Prostate gland (tissue), 2 donors: ENCODE measurements around the gene GRK1. TPM values are rescaled to one million over a fixed set of nuclear protein-coding genes. Genes with fewer than 3 reads are reported as not detected.

Source experiments
- DNase-seq: peaks from one replicate; pipeline ENCODE4 v3.0.0-alpha.2; 2019; ENCODE audit warnings: low spot score
- H3K27ac ChIP-seq, 2 donors: fragments of 200-600 bp; sonication (generic); 2 replicates each; pipeline ENCODE4 v1.5.1; 2017 to 2019
- H3K27me3 ChIP-seq: fragments of 200-600 bp; sonication (generic); replicated peaks from 2 replicates; pipeline ENCODE4 v1.5.1; 2019; ENCODE audit not compliant: insufficient read depth
- H3K36me3 ChIP-seq, 2 donors: fragments of 200-600 bp; sonication (generic); 1 replicate in 1 of 2; 2 replicates in 1 of 2; pipeline versions ENCODE4 v1.5.1 to v1.8.1; 2017 to 2019
- H3K4me1 ChIP-seq: fragments of 200-600 bp; sonication (generic); replicated peaks from 2 replicates; pipeline ENCODE4 v1.5.1; 2019
- H3K4me3 ChIP-seq, 2 donors: fragments of 200-600 bp; sonication (generic); 2 replicates each; pipeline ENCODE4 v1.5.1; 2017 to 2019
- H3K9me3 ChIP-seq: fragments of 200-600 bp; sonication (generic); 2 replicates; pipeline ENCODE4 v1.5.1; 2017
- CTCF ChIP-seq, 4 experiments: fragments of 200-600 bp in 2 of 4; fragments of 450-650 bp in 2 of 4; sonication (generic) in 2 of 4; IDR thresholded peaks; 1 replicate in 3 of 4; 2 replicates in 1 of 4; pipeline ENCODE4 v1.5.1; 2016 to 2019; ENCODE audit warnings: antibody characterized with exemption in 4 of 4, mild to moderate bottlenecking in 2 of 4, moderate library complexity in 2 of 4
- POLR2A ChIP-seq: fragments of 450-650 bp; IDR thresholded peaks from one replicate; pipeline ENCODE4 v1.6.1; 2016; ENCODE audit warnings: antibody characterized with exemption, mild to moderate bottlenecking
- POLR2AphosphoS5 ChIP-seq: sonication (generic); formaldehyde crosslinking; IDR thresholded peaks from one replicate; pipeline ENCODE4 v1.6.1; 2017; ENCODE audit warnings: antibody characterized with exemption
- WGBS: methylation state at CpG from one replicate; pipeline ENCODE4 v1.1.5; 2018; 5-methylcytosine and 5-hydroxymethylcytosine counted together
- intact Hi-C: fragments of 100-400 bp; cut with DNase I; formaldehyde crosslinking; loops from one replicate; pipeline ENCODE4 v1.14.2; 2022
- total RNA-seq, 2 donors: library from RNA; depleted of rRNA; stranded (reverse); fragments of >200 nt; gene quantifications; one replicate each; pipeline ENCODE4 v1.1.0, GENCODE V29; 2016

GRK1 gene
- total RNA-seq, 2 donors from 2014 or later: 0.23 TPM; not detected in 1

GRCh38 chr13:113638806-113639205 is 28.2 kb upstream of the GRK1 start:
- Histone ChIP-seq H3K27me3 (no peaks in the 10 kb centered on the region), H3K27ac (no peak overlapping the region), H3K4me3 (no peak overlapping the region), H3K36me3 (peaks cover 0 to 6% of the 10 kb centered on the region in 2 donors), H3K9me3 (no peaks in the 10 kb centered on the region), H3K4me1 (peaks cover 2% of the 10 kb centered on the region)
- TF ChIP-seq POLR2A: no peak
- no peak for TF ChIP-seq POLR2AphosphoS5
- no peak for TF ChIP-seq CTCF (IDR thresholded peaks at IDR 0.05)
- intact Hi-C loops: no loop called here
- DNase-seq: no peak
- 80% methylated on average over 8 of the region's 8 CpGs for WGBS

GRCh38 chr13:113639616-113640262 is 27.3 kb upstream of the GRK1 start:
- peaks cover 2% of the 10 kb centered on the region for H3K4me1 ChIP-seq

GRCh38 chr13:113641426-113641825 is 25.6 kb upstream of the GRK1 start:
- no peaks in the 10 kb centered on the region for H3K9me3 ChIP-seq
- H3K36me3 ChIP-seq: no peaks in the 10 kb centered on the region
- H3K27me3 ChIP-seq: no peaks in the 10 kb centered on the region
- DNase-seq: no peak
- peaks cover 2% of the 10 kb centered on the region for H3K4me1 ChIP-seq
- no peak overlapping the region for H3K27ac ChIP-seq
- H3K4me3 ChIP-seq: no peak overlapping the region
- 29% methylated on average over 7 of the region's 7 CpGs for WGBS
- TF ChIP-seq POLR2AphosphoS5 (no peak), POLR2A (no peak), CTCF (IDR thresholded peaks at IDR 0.05) (no peak)
- intact Hi-C loops: no loop called here

More at GRCh38 chr13:113639616-113640262, 27.3 kb upstream of the GRK1 start:
- Histone ChIP-seq H3K36me3 (peaks cover 0 to 4% of the 10 kb centered on the region in 2 donors), H3K27ac (no peak overlapping the region), H3K4me3 (no peak overlapping the region), H3K27me3 (no peaks in the 10 kb centered on the region), H3K9me3 (no peaks in the 10 kb centered on the region)
- DNase-seq: no peak
- intact Hi-C loops: no loop called here
- TF ChIP-seq POLR2A (no peak), POLR2AphosphoS5 (no peak), CTCF (IDR thresholded peaks at IDR 0.05) (no peak)
- 74% methylated on average over 27 of the region's 27 CpGs for WGBS

GRCh38 chr13:113642563-113642962 is 24.5 kb upstream of the GRK1 start:
- 77% methylated on average over 2 of the region's 2 CpGs for WGBS
- DNase-seq: no peak
- Histone ChIP-seq H3K27me3 (no peaks in the 10 kb centered on the region), H3K4me3 (no peak overlapping the region), H3K4me1 (peaks cover 2% of the 10 kb centered on the region), H3K36me3 (no peaks in the 10 kb centered on the region), H3K27ac (no peak overlapping the region), H3K9me3 (no peaks in the 10 kb centered on the region)
- TF ChIP-seq CTCF (IDR thresholded peaks at IDR 0.05) (no peak), POLR2AphosphoS5 (no peak), POLR2A (no peak)
- intact Hi-C loops: no loop called here

GRCh38 chr13:113643593-113643992 is 23.4 kb upstream of the GRK1 start:
- intact Hi-C loops: no loop called here
- Histone ChIP-seq H3K4me3 (no peak overlapping the region), H3K27ac (no peak overlapping the region), H3K27me3 (no peaks in the 10 kb centered on the region), H3K36me3 (no peaks in the 10 kb centered on the region), H3K4me1 (peaks cover 2% of the 10 kb centered on the region), H3K9me3 (no peaks in the 10 kb centered on the region)
- TF ChIP-seq POLR2AphosphoS5: no peak
- no peak for TF ChIP-seq POLR2A
- TF ChIP-seq CTCF (IDR thresholded peaks at IDR 0.05): no peak
- WGBS: 94% methylated on average over 5 of the region's 5 CpGs
- no peak for DNase-seq
